ENCODE data around the gene SPATA6L. TPM values are rescaled to one million over a fixed set of nuclear protein-coding genes. Genes with fewer than 3 reads are reported as not detected.

SPATA6L gene
- total RNA-seq, 1 experiment from 2014 or later, result 1.8 TPM

GRCh38 chr9:4559261-4560182 lies 106.8 kb downstream of the SPATA6L start (continued):
- TF ChIP-seq MLX (CRISPR knock-in tag; IDR thresholded peaks at IDR 0.05) (no peak), NFATC4 (CRISPR knock-in tag; IDR thresholded peaks at IDR 0.05) (no peak), TEAD4 (CRISPR knock-in tag; IDR thresholded peaks at IDR 0.05) (no peak), JAZF1 (CRISPR knock-in tag; IDR thresholded peaks at IDR 0.05) (no peak), HMGA2 (CRISPR knock-in tag; IDR thresholded peaks at IDR 0.05) (no peak), ELF4 (CRISPR knock-in tag; IDR thresholded peaks at IDR 0.05; ENCODE audit: low read depth) (no peak), CDX4 (CRISPR knock-in tag; IDR thresholded peaks at IDR 0.05; ENCODE audit: borderline replicate concordance) (no peak)
- TF ChIP-seq, protein P1, sequence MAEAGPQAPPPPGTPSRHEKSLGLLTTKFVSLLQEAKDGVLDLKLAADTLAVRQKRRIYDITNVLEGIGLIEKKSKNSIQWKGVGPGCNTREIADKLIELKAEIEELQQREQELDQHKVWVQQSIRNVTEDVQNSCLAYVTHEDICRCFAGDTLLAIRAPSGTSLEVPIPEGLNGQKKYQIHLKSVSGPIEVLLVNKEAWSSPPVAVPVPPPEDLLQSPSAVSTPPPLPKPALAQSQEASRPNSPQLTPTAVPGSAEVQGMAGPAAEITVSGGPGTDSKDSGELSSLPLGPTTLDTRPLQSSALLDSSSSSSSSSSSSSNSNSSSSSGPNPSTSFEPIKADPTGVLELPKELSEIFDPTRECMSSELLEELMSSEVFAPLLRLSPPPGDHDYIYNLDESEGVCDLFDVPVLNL (CRISPR knock-in tag; IDR thresholded peaks at IDR 0.05; ENCODE audit: borderline replicate concordance, low read depth), result no peak

- no peak for ATAC-seq
- H3K36me3 Mint-ChIP-seq, result no peaks in the 10 kb centered on the region
- ChIA-PET CTCF (no interaction called here), POLR2A (no interaction called here)
- H3K9me3 Mint-ChIP-seq, result no peaks in the 10 kb centered on the region
- peaks cover 15% of the 10 kb centered on the region for H3K4me1 Mint-ChIP-seq
- no peak for DNase-seq (ENCODE audit: low spot score)
- H3K27ac Mint-ChIP-seq, result no peak overlapping the region
- H3K4me3 Mint-ChIP-seq, result no peak overlapping the region
- no peaks in the 10 kb centered on the region for H3K27me3 Mint-ChIP-seq (ENCODE audit: low read depth)
- no peak for TF ChIP-seq FOXP1 (CRISPR knock-in tag; IDR thresholded peaks at IDR 0.05; ENCODE audit: borderline replicate concordance)
- no peak for TF ChIP-seq ZNF317 (CRISPR knock-in tag; IDR thresholded peaks at IDR 0.05; ENCODE audit: borderline replicate concordance, low read depth)
- TF ChIP-seq SMAD3 (CRISPR knock-in tag; IDR thresholded peaks at IDR 0.05; ENCODE audit: borderline replicate concordance), result no peak
- TF ChIP-seq TCF7 (CRISPR knock-in tag; IDR thresholded peaks at IDR 0.05; ENCODE audit: low read depth), result no peak
- TF ChIP-seq STAT6 (CRISPR knock-in tag; conservative IDR thresholded peaks at IDR 0.05; ENCODE audit: low read depth), result no peak
- no peak for TF ChIP-seq RORB (CRISPR knock-in tag; IDR thresholded peaks at IDR 0.05)
- TF ChIP-seq, protein P2, sequence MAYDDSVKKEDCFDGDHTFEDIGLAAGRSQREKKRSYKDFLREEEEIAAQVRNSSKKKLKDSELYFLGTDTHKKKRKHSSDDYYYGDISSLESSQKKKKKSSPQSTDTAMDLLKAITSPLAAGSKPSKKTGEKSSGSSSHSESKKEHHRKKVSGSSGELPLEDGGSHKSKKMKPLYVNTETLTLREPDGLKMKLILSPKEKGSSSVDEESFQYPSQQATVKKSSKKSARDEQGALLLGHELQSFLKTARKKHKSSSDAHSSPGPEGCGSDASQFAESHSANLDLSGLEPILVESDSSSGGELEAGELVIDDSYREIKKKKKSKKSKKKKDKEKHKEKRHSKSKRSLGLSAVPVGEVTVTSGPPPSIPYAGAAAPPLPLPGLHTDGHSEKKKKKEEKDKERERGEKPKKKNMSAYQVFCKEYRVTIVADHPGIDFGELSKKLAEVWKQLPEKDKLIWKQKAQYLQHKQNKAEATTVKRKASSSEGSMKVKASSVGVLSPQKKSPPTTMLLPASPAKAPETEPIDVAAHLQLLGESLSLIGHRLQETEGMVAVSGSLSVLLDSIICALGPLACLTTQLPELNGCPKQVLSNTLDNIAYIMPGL (CRISPR knock-in tag; IDR thresholded peaks at IDR 0.05), result no peak
- TF ChIP-seq, protein P3, sequence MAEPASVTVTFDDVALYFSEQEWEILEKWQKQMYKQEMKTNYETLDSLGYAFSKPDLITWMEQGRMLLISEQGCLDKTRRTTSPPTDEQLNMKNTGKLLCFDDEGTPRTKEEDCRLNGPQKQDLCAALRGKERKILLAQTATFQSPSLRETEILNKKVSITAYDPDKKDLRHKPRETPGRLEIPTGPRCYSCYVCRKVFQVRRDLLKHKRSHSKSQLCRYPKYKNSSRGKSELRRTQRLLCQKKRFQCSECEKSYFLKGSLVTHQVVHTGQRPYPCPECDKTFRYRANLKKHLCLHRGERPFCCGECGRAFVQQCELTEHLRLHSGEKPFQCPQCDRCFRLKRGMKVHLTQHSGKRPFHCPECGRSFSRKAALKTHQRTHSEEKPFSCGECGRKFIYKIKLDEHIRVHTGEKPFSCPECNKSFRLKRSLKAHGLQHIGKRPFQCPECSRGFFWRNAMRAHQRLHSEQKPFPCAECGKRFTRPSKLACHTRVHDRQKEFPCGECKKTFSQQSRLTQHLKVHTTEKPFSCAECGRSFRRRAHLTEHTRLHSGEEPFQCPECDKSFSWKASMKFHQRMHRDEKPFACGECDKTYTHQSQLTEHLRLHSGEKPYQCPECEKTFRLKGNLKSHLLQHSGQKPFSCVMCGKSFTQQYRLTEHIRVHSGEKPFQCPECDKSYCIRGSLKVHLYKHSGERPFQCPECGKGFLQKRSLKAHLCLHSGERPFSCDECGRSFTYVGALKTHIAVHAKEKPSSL (CRISPR knock-in tag; conservative IDR thresholded peaks at IDR 0.05), result no peak
- no peak for TF ChIP-seq ZNF138 (CRISPR knock-in tag; conservative IDR thresholded peaks at IDR 0.05)
- no peak for TF ChIP-seq NFYB (CRISPR knock-in tag; conservative IDR thresholded peaks at IDR 0.05; ENCODE audit: low read depth)
- no peak for TF ChIP-seq PREB (CRISPR knock-in tag; IDR thresholded peaks at IDR 0.05; ENCODE audit: borderline replicate concordance)
- no peak for TF ChIP-seq EMX1 (CRISPR knock-in tag; IDR thresholded peaks at IDR 0.05)
- TF ChIP-seq E2F5 (CRISPR knock-in tag; IDR thresholded peaks at IDR 0.05), result no peak
Measured at GRCh38 chr9:4558371-4558998, 107.8 kb downstream of the SPATA6L start.

All from WTC11 (cell line).